Adrenal gland (tissue), 5 donors: ENCODE measurements around the gene BACH1.

Experiments
- CTCF ChIP-seq, 6 experiments: fragments of 450-650 bp in 4 of 6; fragments of 200-600 bp in 2 of 6; sonication (generic) in 1 of 6; IDR thresholded peaks; 1 replicate in 5 of 6; 2 replicates in 1 of 6; pipeline versions ENCODE4 v1.5.1 to v1.8.0; 2016 to 2021; ENCODE audit warnings: antibody characterized with exemption in 6 of 6, mild to moderate bottlenecking in 2 of 6, moderate library complexity in 1 of 6
- POLR2A ChIP-seq, 2 donors: fragments of 450-650 bp; IDR thresholded peaks; one replicate each; pipeline ENCODE4 v1.6.1; 2017; ENCODE audit warnings: antibody characterized with exemption in 2 of 2, mild to moderate bottlenecking in 2 of 2, moderate library complexity in 1 of 2
- donor health status: DM: no; HTN: no; CAD: no.

GRCh38 chr21:29299046-29299915, 559 bp downstream of the BACH1 start:
- TF ChIP-seq CTCF (IDR thresholded peaks at IDR 0.05) (no peak), POLR2A (IDR thresholded peaks at IDR 0.05) (no peak)
